IPS DF 6.9 (cell line): ENCODE measurements around the gene LARGE1.

Experiments
- DNase-seq: peaks from one replicate; pipeline ENCODE4 v3.0.0-alpha.2; 2013; ENCODE audit warnings: low read depth, low spot score
- H3K27ac ChIP-seq: one replicate; pipeline ENCODE4 v1.5.1; 2013; ENCODE audit warnings: low read length, control low read depth
- H3K27me3 ChIP-seq: 2 replicates; pipeline ENCODE4 v1.6.1; 2013; ENCODE audit warnings: mild to moderate bottlenecking, low read length; ENCODE audit not compliant: control insufficient read depth, insufficient read depth
- H3K36me3 ChIP-seq: 2 replicates; pipeline ENCODE4 v1.6.1; 2013; ENCODE audit warnings: low read length; ENCODE audit not compliant: control insufficient read depth, insufficient read depth
- H3K4me1 ChIP-seq: 2 replicates; pipeline ENCODE4 v1.6.1; 2013; ENCODE audit warnings: low read length; ENCODE audit not compliant: control insufficient read depth, insufficient read depth
- H3K4me3 ChIP-seq: 2 replicates; pipeline ENCODE4 v1.5.1; 2013; ENCODE audit warnings: mild to moderate bottlenecking, low read length
- H3K9me3 ChIP-seq: 2 replicates; pipeline ENCODE4 v1.6.1; 2013; ENCODE audit warnings: low read length, inconsistent platforms; ENCODE audit not compliant: control insufficient read depth, insufficient read depth
- whole genome bisulfite sequencing: extraction: QIAGEN DNeasy Blood & Tissue Kit; methylation state at CpG from one replicate; pipeline ENCODE4 v1.1.7; 2013; ENCODE audit warnings: mixed read lengths, missing lambda C conversion rate; ENCODE audit not compliant: insufficient read length, insufficient coverage; 5-methylcytosine and 5-hydroxymethylcytosine counted together

Gene LARGE1

DNA sequence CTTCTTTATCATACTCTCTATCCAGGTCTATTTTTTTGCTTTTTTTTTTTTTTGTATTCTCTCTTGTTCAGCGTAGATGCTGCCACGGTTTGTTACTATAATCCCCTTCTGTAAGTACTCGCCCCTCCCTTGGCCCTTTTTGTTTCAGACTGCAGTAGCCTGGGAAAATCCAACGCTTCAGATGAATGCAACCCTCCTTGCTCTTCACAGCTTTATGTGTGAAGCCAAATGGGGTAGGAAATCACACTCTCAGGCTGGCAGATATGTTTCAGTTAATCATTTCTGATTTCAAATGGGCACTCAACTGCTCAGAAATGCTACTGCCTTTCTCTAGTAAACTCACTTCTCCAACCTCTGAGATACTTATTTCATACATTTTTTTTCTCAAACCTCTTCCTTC is 149.1 kb downstream of the LARGE1 start:
- WGBS, result no CpG with 5 or more reads among the region's 4 CpGs
- no peak overlapping the region for H3K4me3 ChIP-seq
- no peak overlapping the region for H3K27ac ChIP-seq
- no peak for DNase-seq
- H3K27me3 ChIP-seq, result no peaks in the 10 kb centered on the region
- no peaks in the 10 kb centered on the region for H3K36me3 ChIP-seq
- no peaks in the 10 kb centered on the region for H3K4me1 ChIP-seq
- H3K9me3 ChIP-seq, result no peaks in the 10 kb centered on the region

DNA sequence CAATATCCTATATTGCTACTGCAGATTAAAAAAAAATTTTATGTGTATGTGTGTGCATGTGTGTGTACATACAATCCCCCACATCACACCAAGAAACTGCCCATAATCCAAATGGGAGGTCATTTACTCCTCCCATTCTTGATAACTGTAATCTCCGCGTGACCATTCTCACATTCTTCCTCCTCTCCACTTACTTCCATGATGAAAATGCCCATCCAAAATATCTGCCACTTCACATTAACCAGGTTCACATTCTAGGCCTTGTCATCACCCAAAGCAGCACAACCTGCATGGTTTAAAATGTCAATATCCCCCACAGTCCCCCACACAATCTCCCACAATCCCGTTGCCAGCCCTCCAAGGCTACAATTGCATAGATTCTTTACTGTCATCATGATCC is 149.6 kb downstream of the LARGE1 start:
- Histone ChIP-seq H3K4me3 (no peak overlapping the region), H3K27ac (no peak overlapping the region), H3K9me3 (no peaks in the 10 kb centered on the region), H3K27me3 (no peaks in the 10 kb centered on the region), H3K4me1 (no peaks in the 10 kb centered on the region), H3K36me3 (no peaks in the 10 kb centered on the region)
- no CpG with 5 or more reads among the region's 3 CpGs for WGBS
- no peak for DNase-seq

DNA sequence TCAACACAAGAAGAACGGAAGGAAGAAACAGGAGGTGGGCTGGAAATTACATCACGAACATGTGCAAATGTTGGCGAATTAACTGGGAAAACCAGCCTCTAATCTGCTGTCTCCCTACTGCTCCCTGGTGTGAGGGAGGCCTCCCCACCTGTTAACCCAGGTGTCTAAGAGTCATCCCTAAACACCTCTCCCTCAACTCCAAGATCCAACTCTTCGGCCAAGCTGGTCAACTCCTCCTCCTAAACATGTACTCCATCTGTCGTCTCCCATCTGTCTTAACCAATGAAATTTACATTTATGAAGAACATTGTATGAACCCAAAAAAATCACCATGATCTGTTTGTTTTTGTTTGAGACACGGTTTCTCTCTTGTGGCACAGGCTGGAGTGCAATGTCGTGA is 154.2 kb downstream of the LARGE1 start:
- H3K27ac ChIP-seq, result no peak overlapping the region
- WGBS, result no CpG with 5 or more reads among the region's 7 CpGs

DNA sequence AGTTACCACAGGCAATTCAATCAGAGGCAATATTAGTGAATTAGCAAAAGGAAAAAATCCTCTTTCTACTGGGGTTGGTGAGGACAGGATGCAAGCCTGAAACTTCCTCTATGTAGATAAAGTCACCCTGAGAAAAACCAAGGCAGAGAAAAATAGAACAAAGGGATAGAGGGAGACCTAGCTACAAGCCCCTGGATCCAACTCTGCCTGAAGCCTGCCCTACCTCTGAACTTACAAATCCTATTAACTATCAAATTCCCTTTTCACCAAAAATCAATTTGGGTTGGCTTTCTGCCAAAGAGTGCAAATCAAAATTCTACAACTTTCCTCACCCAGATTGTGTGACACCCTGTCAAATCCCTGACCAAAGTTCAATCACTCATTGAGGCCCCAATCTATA is 161.3 kb downstream of the LARGE1 start:
- Histone ChIP-seq H3K4me3 (no peak overlapping the region), H3K4me1 (peaks cover 8% of the 10 kb centered on the region), H3K9me3 (no peaks in the 10 kb centered on the region), H3K36me3 (no peaks in the 10 kb centered on the region), H3K27me3 (no peaks in the 10 kb centered on the region), H3K27ac (no peak overlapping the region)
- no peak for DNase-seq

More for the DNA sequence above, 154.2 kb downstream of the LARGE1 start:
- H3K4me1 ChIP-seq, result no peaks in the 10 kb centered on the region
- H3K4me3 ChIP-seq, result no peak overlapping the region
- H3K9me3 ChIP-seq, result no peaks in the 10 kb centered on the region
- H3K36me3 ChIP-seq, result no peaks in the 10 kb centered on the region
- DNase-seq, result no peak
- no peaks in the 10 kb centered on the region for H3K27me3 ChIP-seq

DNA sequence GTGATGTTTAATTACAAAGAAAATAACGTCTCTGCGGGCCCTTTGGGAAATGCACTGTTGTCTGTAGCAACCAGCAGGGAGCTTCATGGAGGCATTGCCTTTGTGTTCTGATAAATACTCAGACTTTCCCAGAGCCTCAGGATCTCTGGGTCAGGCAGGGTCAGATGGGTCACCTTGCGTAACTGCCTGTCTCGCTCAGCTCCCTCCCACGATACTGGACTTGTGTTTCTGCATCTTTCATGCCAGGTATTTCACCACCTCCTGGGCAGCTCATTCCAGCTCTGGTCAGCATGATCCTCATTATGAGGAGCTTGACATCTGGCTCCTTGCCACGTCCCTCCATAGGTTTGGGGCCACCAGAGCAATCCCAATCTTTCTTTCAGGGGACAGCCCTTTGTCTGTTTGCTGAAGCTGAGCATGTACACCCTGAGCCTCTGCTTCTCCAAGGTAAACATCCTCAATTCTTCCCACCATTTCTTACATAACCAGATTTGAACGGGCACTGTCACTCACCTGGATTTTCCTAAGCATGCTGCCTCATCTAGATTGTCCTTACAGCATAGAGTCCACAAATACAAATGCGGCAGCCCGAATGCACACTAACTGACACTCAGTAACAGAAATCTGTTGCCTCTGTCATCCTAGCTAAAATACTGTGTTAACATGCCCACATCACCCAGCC is 162.3 kb downstream of the LARGE1 start:
- Histone ChIP-seq H3K27me3 (no peaks in the 10 kb centered on the region), H3K36me3 (no peaks in the 10 kb centered on the region), H3K27ac (no peak overlapping the region), H3K4me1 (peaks cover 8% of the 10 kb centered on the region), H3K9me3 (no peaks in the 10 kb centered on the region), H3K4me3 (no peak overlapping the region)
- DNase-seq, result no peak
- no CpG with 5 or more reads among the region's 9 CpGs for WGBS

DNA sequence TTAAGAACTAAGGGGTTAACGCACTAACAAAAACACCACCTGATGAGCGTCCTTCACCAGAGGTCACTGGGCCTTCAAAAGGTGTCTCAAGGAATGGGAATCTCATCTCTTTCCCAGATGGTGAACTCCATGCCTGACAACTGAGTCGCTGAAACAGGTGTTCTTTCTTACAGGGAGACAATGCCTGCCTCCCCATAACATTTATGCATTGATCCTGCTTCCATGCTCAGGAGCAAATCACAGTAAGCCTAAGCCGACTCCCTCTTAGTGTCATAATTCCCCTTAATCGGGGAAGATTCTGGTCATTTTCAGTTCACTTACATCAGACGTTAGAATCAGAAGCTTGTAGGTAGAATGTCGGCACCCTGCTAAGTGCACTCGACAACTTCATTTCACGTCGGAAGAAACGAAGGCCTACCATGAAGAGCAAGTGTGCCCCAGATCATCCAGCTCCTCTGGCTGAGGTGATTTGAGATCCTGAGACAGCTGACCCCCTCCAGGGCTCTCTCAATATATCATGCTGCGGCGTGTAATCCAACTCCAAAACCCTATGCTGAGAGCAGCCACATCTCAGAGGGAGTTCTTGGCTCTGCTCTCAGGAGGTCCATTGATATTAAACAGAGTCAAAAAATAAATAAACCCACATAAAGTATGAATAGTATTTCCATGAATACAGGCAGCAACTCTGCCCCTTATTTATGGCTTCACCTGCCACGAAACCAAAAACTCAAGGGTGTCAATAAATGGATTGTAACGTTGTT is 163.1 kb downstream of the LARGE1 start:
- DNase-seq, result no peak

DNA sequence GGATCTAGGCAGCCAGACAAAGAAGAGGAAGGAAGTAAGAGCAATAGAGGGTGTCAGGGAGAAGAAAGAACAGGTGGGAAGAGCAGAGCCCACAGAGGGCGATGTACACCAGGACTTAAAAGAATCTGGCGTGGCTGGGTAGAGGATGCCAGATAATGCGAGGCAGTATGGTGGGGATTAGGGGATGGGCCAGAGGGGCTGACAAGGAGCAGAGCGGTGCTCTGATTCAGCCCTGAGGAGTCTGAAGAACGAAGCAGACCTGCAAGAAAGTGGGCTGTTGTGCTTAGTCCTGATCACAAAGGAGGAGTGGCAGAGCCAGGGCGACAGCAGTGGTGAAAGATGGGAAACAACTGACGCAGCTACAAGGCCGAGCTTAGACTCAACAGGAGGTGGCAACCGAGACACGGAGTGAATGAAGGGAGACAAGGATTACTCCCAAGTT is 163.7 kb downstream of the LARGE1 start:
- H3K9me3 ChIP-seq, result no peaks in the 10 kb centered on the region
- H3K36me3 ChIP-seq, result no peaks in the 10 kb centered on the region
- no peak overlapping the region for H3K27ac ChIP-seq
- no CpG with 5 or more reads among the region's 10 CpGs for WGBS
- H3K4me1 ChIP-seq, result peaks cover 8% of the 10 kb centered on the region
- no peaks in the 10 kb centered on the region for H3K27me3 ChIP-seq
- H3K4me3 ChIP-seq, result no peak overlapping the region
- DNase-seq, result peak; percentile 25

More for the DNA sequence above, 163.1 kb downstream of the LARGE1 start:
- Histone ChIP-seq H3K4me1 (peaks cover 8% of the 10 kb centered on the region), H3K4me3 (no peak overlapping the region), H3K9me3 (no peaks in the 10 kb centered on the region), H3K36me3 (no peaks in the 10 kb centered on the region), H3K27ac (no peak overlapping the region), H3K27me3 (no peaks in the 10 kb centered on the region)
- no CpG with 5 or more reads among the region's 15 CpGs for WGBS

DNA sequence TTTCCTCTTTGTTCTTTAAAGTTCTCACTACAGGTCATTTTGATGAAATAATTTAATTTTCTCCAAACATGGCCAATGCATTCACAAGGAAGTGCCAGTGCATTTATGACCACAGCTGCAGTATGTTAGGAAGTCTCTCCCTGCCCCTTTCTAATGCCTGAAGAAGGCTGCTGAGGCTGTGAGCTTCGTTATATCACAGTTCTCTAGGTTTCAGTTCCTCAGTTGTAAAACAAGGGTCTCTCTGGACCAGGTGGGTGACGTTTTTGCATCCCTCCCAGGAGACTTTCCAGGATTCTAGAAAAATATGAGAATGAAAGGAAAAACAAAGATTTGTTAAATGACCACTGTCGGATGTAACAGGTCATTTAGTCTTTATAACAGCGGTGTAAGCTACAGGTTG is 171.6 kb downstream of the LARGE1 start:
- DNase-seq, result no peak
- peaks cover 2% of the 10 kb centered on the region; the same call in 1 of the 2 replicates for H3K4me1 ChIP-seq
- no peak overlapping the region for H3K4me3 ChIP-seq
- H3K9me3 ChIP-seq, result no peaks in the 10 kb centered on the region
- no peaks in the 10 kb centered on the region; the same call in 1 of the 2 replicates for H3K36me3 ChIP-seq
- WGBS, result no CpG with 5 or more reads among the region's 4 CpGs
- H3K27ac ChIP-seq, result no peak overlapping the region
- H3K27me3 ChIP-seq, result no peaks in the 10 kb centered on the region

DNA sequence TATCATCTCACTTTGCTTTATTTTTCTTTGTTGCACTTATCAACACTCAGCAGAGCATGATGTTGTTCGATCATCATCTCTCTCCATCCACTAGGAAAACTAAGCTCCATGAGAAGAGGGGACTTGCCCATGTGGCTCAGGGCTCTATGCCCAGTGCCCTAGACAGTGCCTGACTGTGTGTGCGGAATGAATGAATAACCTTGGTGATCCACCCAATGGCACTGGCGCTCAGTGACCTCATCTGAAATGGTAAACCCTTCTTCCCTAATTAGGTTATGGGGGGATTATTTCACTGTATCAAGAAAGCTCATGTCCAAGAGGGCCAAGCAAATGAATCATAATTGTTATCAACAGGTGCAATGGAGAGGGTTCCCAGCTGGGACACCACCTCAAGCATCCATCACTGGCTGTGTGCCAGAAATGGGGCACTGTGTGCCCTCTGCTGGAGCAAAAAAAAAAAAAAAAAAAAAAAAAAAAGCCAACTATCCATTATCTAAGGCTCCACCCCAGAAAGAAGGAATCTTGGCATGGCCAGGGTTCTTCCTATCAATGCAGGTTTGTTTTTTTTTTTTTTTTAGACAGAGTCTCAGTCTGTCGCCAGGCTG is 172.6 kb downstream of the LARGE1 start:
- no CpG with 5 or more reads among the region's 4 CpGs for WGBS
- no peak overlapping the region for H3K27ac ChIP-seq
- H3K4me1 ChIP-seq, result peaks cover 2% of the 10 kb centered on the region; the same call in 1 of the 2 replicates
- H3K27me3 ChIP-seq, result no peaks in the 10 kb centered on the region
- H3K4me3 ChIP-seq, result no peak overlapping the region
- no peak for DNase-seq
- no peaks in the 10 kb centered on the region; the same call in 1 of the 2 replicates for H3K36me3 ChIP-seq
- H3K9me3 ChIP-seq, result no peaks in the 10 kb centered on the region

DNA sequence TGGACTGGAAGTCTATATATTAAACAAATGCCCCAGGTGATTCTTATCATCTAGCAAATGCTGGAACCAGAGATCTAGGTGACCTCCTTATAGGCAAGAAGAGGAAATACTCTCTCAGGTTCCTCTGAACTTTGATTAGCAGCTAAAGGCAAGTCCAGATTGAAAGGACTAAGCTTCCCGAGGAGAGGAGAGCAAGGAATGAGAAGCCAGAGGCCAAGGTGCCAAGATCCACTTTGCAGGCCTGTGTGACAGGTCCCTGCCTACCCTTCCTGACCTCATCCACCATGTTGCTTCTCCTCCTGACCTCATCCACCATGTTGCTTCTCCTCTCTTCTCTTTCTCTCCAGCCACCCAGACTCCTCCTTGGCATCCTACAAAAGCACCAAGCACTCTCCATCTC is 173.2 kb downstream of the LARGE1 start:
- no peak overlapping the region for H3K4me3 ChIP-seq
- H3K27me3 ChIP-seq, result no peaks in the 10 kb centered on the region
- no peak for DNase-seq
- H3K4me1 ChIP-seq, result peaks cover 2% of the 10 kb centered on the region; the same call in 1 of the 2 replicates
- H3K36me3 ChIP-seq, result no peaks in the 10 kb centered on the region; the same call in 1 of the 2 replicates
- H3K9me3 ChIP-seq, result no peaks in the 10 kb centered on the region
- no peak overlapping the region for H3K27ac ChIP-seq
- WGBS, result no CpG with 5 or more reads among the region's 1 CpG
